HepG2 (cell line): ENCODE results near the gene TTC32. TPM values are rescaled to one million over a fixed set of nuclear protein-coding genes. Genes with fewer than 3 reads are reported as not detected.

Experiments
- ATAD3A ChIP-seq: sonication (generic); formaldehyde crosslinking; IDR thresholded peaks from 2 replicates; pipeline ENCODE4 v1.4.0; 2020; ENCODE audit warnings: missing genetic modification reagents
- EEA1 ChIP-seq: sonication (generic); formaldehyde crosslinking; IDR thresholded peaks from 2 replicates; pipeline ENCODE4 v1.5.1; 2020; ENCODE audit warnings: mild to moderate bottlenecking, missing genetic modification reagents, borderline replicate concordance
- GZF1 ChIP-seq: sonication (generic); formaldehyde crosslinking; IDR thresholded peaks from 2 replicates; pipeline ENCODE4 v1.5.1; 2020; ENCODE audit warnings: mild to moderate bottlenecking, missing genetic modification reagents
- HNRNPH1 ChIP-seq: fragments of 200-400 bp; formaldehyde crosslinking; optimal IDR thresholded peaks from 2 replicates; pipeline ENCODE3; 2017; ENCODE audit warnings: mild to moderate bottlenecking, low read depth, low read length
- HNRNPLL ChIP-seq: fragments of 200-400 bp; formaldehyde crosslinking; IDR thresholded peaks from 2 replicates; pipeline ENCODE4 v1.6.1; 2017; ENCODE audit warnings: mild to moderate bottlenecking, low read depth, low read length; ENCODE audit not compliant: poor library complexity, severe bottlenecking
- KLF11 ChIP-seq: IDR thresholded peaks from 2 replicates; pipeline ENCODE4 v1.6.1; 2016; ENCODE audit warnings: missing compliant biosample characterization
- MED13 ChIP-seq: sonication (generic); formaldehyde crosslinking; IDR thresholded peaks from 2 replicates; pipeline ENCODE4 v1.5.0; 2020; ENCODE audit warnings: missing genetic modification reagents
- NAIF1 ChIP-seq: sonication (generic); formaldehyde crosslinking; IDR thresholded peaks from 2 replicates; pipeline ENCODE4 v1.5.0; 2020; ENCODE audit warnings: mild to moderate bottlenecking, missing genetic modification reagents, borderline replicate concordance
- NFKBIZ ChIP-seq: IDR thresholded peaks from 2 replicates; pipeline ENCODE4 v1.6.1; 2018; ENCODE audit warnings: missing genetic modification reagents, missing compliant biosample characterization
- SIN3B ChIP-seq: fragments of 150-350 bp; IDR thresholded peaks from 2 replicates; pipeline ENCODE4 v1.6.1; 2014; ENCODE audit warnings: low read length
- SKI ChIP-seq: fragments of 450-650 bp; IDR thresholded peaks from one replicate; pipeline ENCODE4 v1.6.1; 2018; ENCODE audit warnings: mild to moderate bottlenecking; ENCODE audit not compliant: partially characterized antibody
- ZFP37 ChIP-seq: sonication (generic); formaldehyde crosslinking; IDR thresholded peaks from 2 replicates; pipeline ENCODE4 v1.4.0; 2020; ENCODE audit warnings: missing genetic modification reagents, borderline replicate concordance
- ZNF33A ChIP-seq: sonication (generic); formaldehyde crosslinking; IDR thresholded peaks from 2 replicates; pipeline ENCODE4 v1.5.1; 2020; ENCODE audit warnings: missing genetic modification reagents, mild to moderate bottlenecking, moderate library complexity, borderline replicate concordance
- ZNF569 ChIP-seq: sonication (generic); formaldehyde crosslinking; IDR thresholded peaks from 2 replicates; pipeline ENCODE4 v1.5.0; 2020; ENCODE audit warnings: mild to moderate bottlenecking, missing genetic modification reagents, moderate library complexity, borderline replicate concordance
- polyA plus RNA-seq, 8 experiments: library from polyadenylated mRNA; depleted of rRNA in 3 of 8; stranded (reverse) in 7 of 8; unstranded in 1 of 8; fragments of >200 nt; fragmentation: Illumina TruSeq in 4 of 8; extraction: Trizol in 4 of 8; gene quantifications; 2 replicates each; pipeline versions ENCODE4 v1.2.1 to v1.2.3, GENCODE V29; 2011 to 2016; ENCODE audit warnings: low read depth in 4 of 8, missing spikeins in 1 of 8, mixed read lengths in 1 of 8; ENCODE audit not compliant: insufficient read depth in 1 of 8
- total RNA-seq, 5 experiments: library from RNA; depleted of rRNA; stranded (reverse); fragments of >200 nt; fragmentation: Illumina TruSeq; extraction: Trizol; gene quantifications; 2 replicates each; pipeline ENCODE4 v1.2.3, GENCODE V29; 2016; ENCODE audit warnings: low read depth in 1 of 5
- TF ChIP-seq, protein P1 (sequence below): sonication (generic); formaldehyde crosslinking; IDR thresholded peaks from 2 replicates; pipeline ENCODE4 v1.5.1; 2020; ENCODE audit warnings: mild to moderate bottlenecking, missing genetic modification reagents, borderline replicate concordance
- TF ChIP-seq, protein P2 (sequence below): sonication (generic); formaldehyde crosslinking; IDR thresholded peaks from 2 replicates; pipeline ENCODE4 v1.8.1; 2022; ENCODE audit warnings: mild to moderate bottlenecking, missing genetic modification reagents
- TF ChIP-seq, protein P3 (sequence below): sonication (generic); IDR thresholded peaks from 2 replicates; pipeline ENCODE4 v1.6.1; 2016; ENCODE audit warnings: low read depth, borderline replicate concordance
- TF ChIP-seq, protein P4 (sequence below): sonication (generic); formaldehyde crosslinking; IDR thresholded peaks from 2 replicates; pipeline ENCODE4 v1.4.0; 2020; ENCODE audit warnings: missing genetic modification reagents, mild to moderate bottlenecking, borderline replicate concordance
- TF ChIP-seq, protein P5 (sequence below), 2 experiments: sonication (generic) in 1 of 2; formaldehyde crosslinking in 1 of 2; IDR thresholded peaks; 2 replicates each; pipeline versions ENCODE4 v1.4.0 to v1.6.1; 2018 to 2020; ENCODE audit warnings: missing genetic modification reagents in 2 of 2, borderline replicate concordance in 1 of 2, low read depth in 1 of 2, mild to moderate bottlenecking in 1 of 2, missing biosample characterization in 1 of 2
- TF ChIP-seq, protein P6 (sequence below): sonication (generic); formaldehyde crosslinking; IDR thresholded peaks from 2 replicates; pipeline ENCODE4 v1.8.0; 2022; ENCODE audit warnings: missing genetic modification reagents, mild to moderate bottlenecking, inconsistent platforms, borderline replicate concordance
- TF ChIP-seq, protein P7 (sequence below): sonication (generic); formaldehyde crosslinking; IDR thresholded peaks from 2 replicates; pipeline ENCODE4 v1.8.1; 2023; ENCODE audit warnings: mild to moderate bottlenecking, missing genetic modification reagents

The TTC32 gene
- total and polyA plus RNA-seq, 2 of the 13 experiments (the other 11 are each of a cell fraction or from before 2014, with no cell fraction given): 21.6 to 38.3 TPM

DNA sequence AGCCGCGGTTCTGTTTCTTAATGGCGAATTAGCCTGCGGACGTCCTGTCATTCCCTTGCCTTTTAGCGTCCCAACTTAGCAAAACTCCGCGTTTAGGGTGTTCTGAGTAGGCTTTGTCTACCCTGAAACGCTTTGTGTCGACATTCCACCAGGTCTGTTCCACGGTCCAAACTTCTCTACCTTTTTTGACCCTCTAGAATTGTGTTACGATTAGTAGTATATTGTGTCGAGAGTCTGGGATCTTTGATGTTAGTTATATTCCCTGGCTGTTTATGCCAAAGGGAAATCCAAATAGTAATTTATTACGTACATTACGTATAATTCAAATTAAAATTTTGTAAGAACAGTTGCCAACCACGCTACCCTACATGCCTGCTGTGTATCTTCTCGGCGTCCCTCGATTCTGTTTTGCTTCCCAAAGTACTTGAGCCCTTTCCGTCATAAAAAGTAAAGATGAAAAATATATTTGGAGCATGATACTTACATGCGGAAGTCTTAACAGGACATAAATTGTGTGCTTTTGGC is 495 bp upstream of the TTC32 start (continued):
- TF ChIP-seq, protein P1, sequence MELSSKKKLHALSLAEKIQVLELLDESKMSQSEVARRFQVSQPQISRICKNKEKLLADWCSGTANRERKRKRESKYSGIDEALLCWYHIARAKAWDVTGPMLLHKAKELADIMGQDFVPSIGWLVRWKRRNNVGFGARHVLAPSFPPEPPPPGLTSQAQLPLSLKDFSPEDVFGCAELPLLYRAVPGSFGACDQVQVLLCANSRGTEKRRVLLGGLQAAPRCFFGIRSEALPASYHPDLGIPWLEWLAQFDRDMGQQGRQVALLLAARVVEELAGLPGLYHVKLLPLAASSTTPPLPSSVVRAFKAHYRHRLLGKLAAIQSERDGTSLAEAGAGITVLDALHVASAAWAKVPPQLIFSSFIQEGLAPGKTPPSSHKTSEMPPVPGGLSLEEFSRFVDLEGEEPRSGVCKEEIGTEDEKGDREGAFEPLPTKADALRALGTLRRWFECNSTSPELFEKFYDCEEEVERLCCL (CRISPR knock-in tag): no peak
- TF ChIP-seq MED13 (CRISPR knock-in tag) (no peak), SIN3B (no peak), KLF11 (CRISPR knock-in tag) (no peak), ATAD3A (no peak), SKI (no peak), ZFP37 (CRISPR knock-in tag) (no peak), NAIF1 (no peak; the same call in 1 of the 2 replicates), EEA1 (CRISPR knock-in tag) (no peak), ZNF569 (CRISPR knock-in tag) (no peak), GZF1 (no peak), ZNF33A (CRISPR knock-in tag) (0 out of 2 replicates have a peak, but pooled peaks have one; percentile 20), HNRNPH1 (no peak), NFKBIZ (CRISPR knock-in tag) (no peak), HNRNPLL (no peak)
- TF ChIP-seq, protein P2, sequence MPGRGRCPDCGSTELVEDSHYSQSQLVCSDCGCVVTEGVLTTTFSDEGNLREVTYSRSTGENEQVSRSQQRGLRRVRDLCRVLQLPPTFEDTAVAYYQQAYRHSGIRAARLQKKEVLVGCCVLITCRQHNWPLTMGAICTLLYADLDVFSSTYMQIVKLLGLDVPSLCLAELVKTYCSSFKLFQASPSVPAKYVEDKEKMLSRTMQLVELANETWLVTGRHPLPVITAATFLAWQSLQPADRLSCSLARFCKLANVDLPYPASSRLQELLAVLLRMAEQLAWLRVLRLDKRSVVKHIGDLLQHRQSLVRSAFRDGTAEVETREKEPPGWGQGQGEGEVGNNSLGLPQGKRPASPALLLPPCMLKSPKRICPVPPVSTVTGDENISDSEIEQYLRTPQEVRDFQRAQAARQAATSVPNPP (CRISPR knock-in tag): 0 out of 2 replicates have a peak, but pooled peaks have one; percentile 21
- TF ChIP-seq, protein P3, sequence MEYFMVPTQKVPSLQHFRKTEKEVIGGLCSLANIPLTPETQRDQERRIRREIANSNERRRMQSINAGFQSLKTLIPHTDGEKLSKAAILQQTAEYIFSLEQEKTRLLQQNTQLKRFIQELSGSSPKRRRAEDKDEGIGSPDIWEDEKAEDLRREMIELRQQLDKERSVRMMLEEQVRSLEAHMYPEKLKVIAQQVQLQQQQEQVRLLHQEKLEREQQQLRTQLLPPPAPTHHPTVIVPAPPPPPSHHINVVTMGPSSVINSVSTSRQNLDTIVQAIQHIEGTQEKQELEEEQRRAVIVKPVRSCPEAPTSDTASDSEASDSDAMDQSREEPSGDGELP: no peak
- TF ChIP-seq, protein P4, sequence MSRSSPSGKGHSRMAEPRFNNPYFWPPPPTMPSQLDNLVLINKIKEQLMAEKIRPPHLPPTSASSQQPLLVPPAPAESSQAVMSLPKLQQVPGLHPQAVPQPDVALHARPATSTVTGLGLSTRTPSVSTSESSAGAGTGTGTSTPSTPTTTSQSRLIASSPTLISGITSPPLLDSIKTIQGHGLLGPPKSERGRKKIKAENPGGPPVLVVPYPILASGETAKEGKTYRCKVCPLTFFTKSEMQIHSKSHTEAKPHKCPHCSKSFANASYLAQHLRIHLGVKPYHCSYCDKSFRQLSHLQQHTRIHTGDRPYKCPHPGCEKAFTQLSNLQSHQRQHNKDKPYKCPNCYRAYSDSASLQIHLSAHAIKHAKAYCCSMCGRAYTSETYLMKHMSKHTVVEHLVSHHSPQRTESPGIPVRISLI: no peak
- TF ChIP-seq, protein P5, sequence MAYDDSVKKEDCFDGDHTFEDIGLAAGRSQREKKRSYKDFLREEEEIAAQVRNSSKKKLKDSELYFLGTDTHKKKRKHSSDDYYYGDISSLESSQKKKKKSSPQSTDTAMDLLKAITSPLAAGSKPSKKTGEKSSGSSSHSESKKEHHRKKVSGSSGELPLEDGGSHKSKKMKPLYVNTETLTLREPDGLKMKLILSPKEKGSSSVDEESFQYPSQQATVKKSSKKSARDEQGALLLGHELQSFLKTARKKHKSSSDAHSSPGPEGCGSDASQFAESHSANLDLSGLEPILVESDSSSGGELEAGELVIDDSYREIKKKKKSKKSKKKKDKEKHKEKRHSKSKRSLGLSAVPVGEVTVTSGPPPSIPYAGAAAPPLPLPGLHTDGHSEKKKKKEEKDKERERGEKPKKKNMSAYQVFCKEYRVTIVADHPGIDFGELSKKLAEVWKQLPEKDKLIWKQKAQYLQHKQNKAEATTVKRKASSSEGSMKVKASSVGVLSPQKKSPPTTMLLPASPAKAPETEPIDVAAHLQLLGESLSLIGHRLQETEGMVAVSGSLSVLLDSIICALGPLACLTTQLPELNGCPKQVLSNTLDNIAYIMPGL (CRISPR knock-in tag; IDR thresholded peaks at IDR 0.05; ENCODE audit: borderline replicate concordance in 1 of 2, low read depth in 1 of 2): no peak
- TF ChIP-seq, protein P6, sequence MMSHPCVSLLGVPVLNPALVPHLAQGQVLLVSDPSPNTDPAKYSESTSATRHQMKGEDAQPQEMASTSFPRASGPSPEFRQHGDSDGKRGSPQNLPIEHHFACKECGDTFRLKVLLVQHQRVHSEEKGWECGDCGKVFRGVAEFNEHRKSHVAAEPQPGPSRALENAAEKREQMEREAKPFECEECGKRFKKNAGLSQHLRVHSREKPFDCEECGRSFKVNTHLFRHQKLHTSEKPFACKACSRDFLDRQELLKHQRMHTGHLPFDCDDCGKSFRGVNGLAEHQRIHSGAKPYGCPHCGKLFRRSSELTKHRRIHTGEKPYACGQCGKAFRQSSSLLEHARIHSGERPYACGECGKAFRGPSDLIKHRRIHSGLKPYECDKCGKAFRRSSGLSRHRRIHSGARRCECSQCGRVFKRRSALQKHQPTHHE (CRISPR knock-in tag): 0 out of 2 replicates have a peak, but pooled peaks have one; percentile 2
- TF ChIP-seq, protein P7, sequence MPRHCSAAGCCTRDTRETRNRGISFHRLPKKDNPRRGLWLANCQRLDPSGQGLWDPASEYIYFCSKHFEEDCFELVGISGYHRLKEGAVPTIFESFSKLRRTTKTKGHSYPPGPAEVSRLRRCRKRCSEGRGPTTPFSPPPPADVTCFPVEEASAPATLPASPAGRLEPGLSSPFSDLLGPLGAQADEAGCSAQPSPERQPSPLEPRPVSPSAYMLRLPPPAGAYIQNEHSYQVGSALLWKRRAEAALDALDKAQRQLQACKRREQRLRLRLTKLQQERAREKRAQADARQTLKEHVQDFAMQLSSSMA (CRISPR knock-in tag): no peak
